Right lobe of liver (tissue), 4 donors: ENCODE results near the gene OR51B4.

Experiments used
- POLR2A ChIP-seq: fragments of 450-650 bp; IDR thresholded peaks from one replicate; pipeline ENCODE4 v1.6.1; 2017; ENCODE audit warnings: antibody characterized with exemption, mild to moderate bottlenecking
- TF ChIP-seq, protein P1 (sequence below), 4 donors: fragments of 200-600 bp in 3 of 4; fragments of 450-650 bp in 1 of 4; IDR thresholded peaks; one replicate each; pipeline versions ENCODE4 v1.5.1 to v1.8.0; 2016 to 2022; ENCODE audit warnings: antibody characterized with exemption in 4 of 4, mild to moderate bottlenecking in 2 of 4
- donor health status: DM: no; HTN: no; CAD: no.
- donor health status: DM: no; HTN: no; CAD: no.
- donor health status: DM: no; HTN: yes; CAD: no.

DNA sequence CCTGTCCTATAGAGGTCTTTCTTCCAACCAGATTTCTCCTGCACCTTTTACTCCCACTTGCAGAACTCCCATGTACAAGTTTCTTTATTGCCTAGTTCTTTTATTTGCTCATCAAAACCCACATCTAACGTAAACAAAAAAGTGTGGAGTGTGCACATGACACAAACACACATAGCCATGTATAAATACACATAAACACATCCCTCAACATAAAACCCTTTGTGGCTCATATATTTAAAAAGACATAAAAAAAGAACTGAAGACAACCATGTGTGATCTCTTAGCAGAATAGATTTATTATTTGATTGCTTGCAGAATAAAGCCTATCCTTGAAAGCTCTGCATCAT is 48.9 kb downstream of the OR51B4 start:
- TF ChIP-seq POLR2A, result no peak
- TF ChIP-seq, protein P1, sequence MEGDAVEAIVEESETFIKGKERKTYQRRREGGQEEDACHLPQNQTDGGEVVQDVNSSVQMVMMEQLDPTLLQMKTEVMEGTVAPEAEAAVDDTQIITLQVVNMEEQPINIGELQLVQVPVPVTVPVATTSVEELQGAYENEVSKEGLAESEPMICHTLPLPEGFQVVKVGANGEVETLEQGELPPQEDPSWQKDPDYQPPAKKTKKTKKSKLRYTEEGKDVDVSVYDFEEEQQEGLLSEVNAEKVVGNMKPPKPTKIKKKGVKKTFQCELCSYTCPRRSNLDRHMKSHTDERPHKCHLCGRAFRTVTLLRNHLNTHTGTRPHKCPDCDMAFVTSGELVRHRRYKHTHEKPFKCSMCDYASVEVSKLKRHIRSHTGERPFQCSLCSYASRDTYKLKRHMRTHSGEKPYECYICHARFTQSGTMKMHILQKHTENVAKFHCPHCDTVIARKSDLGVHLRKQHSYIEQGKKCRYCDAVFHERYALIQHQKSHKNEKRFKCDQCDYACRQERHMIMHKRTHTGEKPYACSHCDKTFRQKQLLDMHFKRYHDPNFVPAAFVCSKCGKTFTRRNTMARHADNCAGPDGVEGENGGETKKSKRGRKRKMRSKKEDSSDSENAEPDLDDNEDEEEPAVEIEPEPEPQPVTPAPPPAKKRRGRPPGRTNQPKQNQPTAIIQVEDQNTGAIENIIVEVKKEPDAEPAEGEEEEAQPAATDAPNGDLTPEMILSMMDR (IDR thresholded peaks at IDR 0.05), result no peak
